B cell (primary cell): ENCODE data around the gene METAP1D. TPM values are rescaled to one million over a fixed set of nuclear protein-coding genes. Genes with fewer than 3 reads are reported as not detected.

Source experiments
- ATAC-seq: fragments of 200-7000 bp; cut with Tn5 transposase; one replicate; pipeline ENCODE4 v1.10.0; 2021; ENCODE audit warnings: low read depth, mild to moderate bottlenecking, moderate number of reproducible peaks, moderate library complexity
- CTCF ChIA-PET: fragments of 350-600 bp; sonication (Branson Sonifier 250); formaldehyde crosslinking; loops from one replicate; lab custom pipeline; 2021; ENCODE audit warnings: antibody characterized with exemption, inconsistent platforms; lab: Charles Lee
- POLR2A ChIA-PET: fragments of 350-600 bp; sonication (Branson Sonifier 250); formaldehyde crosslinking; loops from one replicate; lab custom pipeline; 2021; ENCODE audit warnings: antibody characterized with exemption; lab: Charles Lee
- DNase-seq: peaks from one replicate; pipeline ENCODE4 v3.0.0; 2013
- H2AFZ ChIP-seq: 2 replicates; pipeline ENCODE4 v1.6.1; 2012; ENCODE audit warnings: mild to moderate bottlenecking, low read depth, low read length; ENCODE audit not compliant: insufficient read depth, poor library complexity, severe bottlenecking
- H3K27ac ChIP-seq, 2 donors: 1 replicate in 1 of 2; 2 replicates in 1 of 2; pipeline ENCODE4 v1.5.1; 2012 to 2013; ENCODE audit warnings: low read length in 2 of 2, mild to moderate bottlenecking in 2 of 2, moderate library complexity in 1 of 2
- H3K27me3 ChIP-seq, 4 experiments: fragments of 200-600 bp in 1 of 4; sonication (generic) in 1 of 4; replicated peaks in 1 of 4; 1 replicate in 2 of 4; 2 replicates in 2 of 4; pipeline versions ENCODE4 v1.6.1 to v1.7.0; 2013 to 2016; ENCODE audit warnings: low read length in 3 of 4, mild to moderate bottlenecking in 2 of 4, mixed read lengths in 1 of 4, moderate library complexity in 1 of 4; ENCODE audit not compliant: insufficient read depth in 4 of 4, control insufficient read depth in 3 of 4; ENCODE audit errors: control extremely low read depth in 1 of 4
- H3K36me3 ChIP-seq, 2 experiments: replicated peaks in 1 of 2; 1 replicate in 1 of 2; 2 replicates in 1 of 2; pipeline versions ENCODE4 v1.6.1 to v1.7.1; 2013; ENCODE audit warnings: low read length in 1 of 2; ENCODE audit not compliant: insufficient read depth in 2 of 2, control insufficient read depth in 1 of 2; ENCODE audit errors: control extremely low read depth in 1 of 2, extremely low read depth in 1 of 2
- H3K4me1 ChIP-seq, 2 donors: fragments of 200-600 bp in 1 of 2; sonication (generic) in 1 of 2; 1 replicate in 1 of 2; 2 replicates in 1 of 2; pipeline versions ENCODE4 v1.5.1 to v1.6.1; 2013 to 2017; ENCODE audit warnings: low read length in 2 of 2; ENCODE audit not compliant: control insufficient read depth in 2 of 2, insufficient read depth in 2 of 2
- H3K4me2 ChIP-seq: replicated peaks from 2 replicates; pipeline ENCODE3; 2012; ENCODE audit warnings: mild to moderate bottlenecking, low read depth, low read length; ENCODE audit not compliant: poor library complexity, severe bottlenecking
- H3K4me3 ChIP-seq, 5 experiments: fragments of 200-600 bp in 1 of 5; sonication (generic) in 1 of 5; 1 replicate in 3 of 5; 2 replicates in 2 of 5; pipeline versions ENCODE4 v1.5.1 to v1.7.0; 2011 to 2016; ENCODE audit warnings: low read length in 4 of 5, mild to moderate bottlenecking in 4 of 5, low read depth in 2 of 5, control low read depth in 1 of 5, moderate library complexity in 1 of 5; ENCODE audit not compliant: insufficient read depth in 1 of 5; ENCODE audit errors: control extremely low read depth in 1 of 5, extremely low read depth in 1 of 5
- H3K79me2 ChIP-seq: fragments of 200-600 bp; sonication (generic); one replicate; pipeline ENCODE4 v1.6.0; 2016; ENCODE audit warnings: low read length; ENCODE audit not compliant: control insufficient read depth, insufficient read depth
- H3K9ac ChIP-seq: fragments of 200-600 bp; sonication (generic); 2 replicates; pipeline ENCODE4 v1.6.1; 2017; ENCODE audit warnings: mild to moderate bottlenecking, low read length, moderate library complexity
- H3K9me3 ChIP-seq, 3 donors: one replicate each; pipeline versions ENCODE4 v1.6.1 to v1.7.1; 2013; ENCODE audit warnings: low read length in 2 of 3; ENCODE audit not compliant: control insufficient read depth in 2 of 3, insufficient read depth in 1 of 3; ENCODE audit errors: control extremely low read depth in 1 of 3
- H4K20me1 ChIP-seq: 2 replicates; pipeline ENCODE4 v1.6.0; 2012; ENCODE audit warnings: mild to moderate bottlenecking, low read length; ENCODE audit not compliant: insufficient read depth, control insufficient read depth, poor library complexity, severe bottlenecking
- H3K27ac Mint-ChIP-seq: one replicate; pipeline ENCODE4 v1.8.0; 2021; ENCODE audit warnings: mixed read lengths
- H3K27me3 Mint-ChIP-seq: one replicate; pipeline ENCODE4 v1.8.0; 2021; ENCODE audit warnings: mixed read lengths
- H3K4me1 Mint-ChIP-seq: one replicate; pipeline ENCODE4 v1.8.0; 2021; ENCODE audit warnings: mixed read lengths
- H3K4me3 Mint-ChIP-seq: one replicate; pipeline ENCODE4 v1.8.0; 2021; ENCODE audit warnings: mixed read lengths
- H3K9me3 Mint-ChIP-seq: one replicate; pipeline ENCODE4 v1.8.0; 2022; ENCODE audit warnings: mixed read lengths; ENCODE audit not compliant: insufficient read depth
- EZH2 ChIP-seq: IDR thresholded peaks from 2 replicates; pipeline ENCODE4 v1.6.1; 2012; ENCODE audit warnings: borderline replicate concordance, low read depth, mild to moderate bottlenecking, moderate library complexity, low read length; ENCODE audit not compliant: insufficient read depth, poor library complexity, severe bottlenecking
- WGBS: methylation state at CpG from one replicate; pipeline ENCODE4 v1.1.5; 2013; ENCODE audit warnings: missing lambda C conversion rate; ENCODE audit not compliant: insufficient coverage; 5-methylcytosine and 5-hydroxymethylcytosine counted together
- intact Hi-C: fragments of 100-400 bp; cut with micrococcal nuclease; formaldehyde crosslinking; loops from one replicate; pipeline ENCODE4 v1.10.0; 2022
- polyA plus RNA-seq: library from polyadenylated mRNA; depleted of rRNA; stranded (reverse); fragments of >200 nt; gene quantifications from 2 replicates; pipeline ENCODE4 v1.2.3, GENCODE V29; 2012
- total RNA-seq, 2 donors: library from RNA; stranded (reverse); fragments of 120-200 nt in 1 of 2; gene quantifications; 1 replicate in 1 of 2; 2 replicates in 1 of 2; pipeline versions ENCODE4 v1.2.3 to v1.2.4, GENCODE V29; 2013 to 2022
- TF ChIP-seq, protein P1 (sequence below): fragments of 200-600 bp; IDR thresholded peaks from one replicate; pipeline ENCODE4 v1.8.0; 2022; ENCODE audit warnings: antibody characterized with exemption, mild to moderate bottlenecking

Gene METAP1D
- total and polyA plus RNA-seq, 2 donors (not counting 1 experiment from before 2014, with no cell fraction given), result 7.8 to 8.9 TPM

DNA sequence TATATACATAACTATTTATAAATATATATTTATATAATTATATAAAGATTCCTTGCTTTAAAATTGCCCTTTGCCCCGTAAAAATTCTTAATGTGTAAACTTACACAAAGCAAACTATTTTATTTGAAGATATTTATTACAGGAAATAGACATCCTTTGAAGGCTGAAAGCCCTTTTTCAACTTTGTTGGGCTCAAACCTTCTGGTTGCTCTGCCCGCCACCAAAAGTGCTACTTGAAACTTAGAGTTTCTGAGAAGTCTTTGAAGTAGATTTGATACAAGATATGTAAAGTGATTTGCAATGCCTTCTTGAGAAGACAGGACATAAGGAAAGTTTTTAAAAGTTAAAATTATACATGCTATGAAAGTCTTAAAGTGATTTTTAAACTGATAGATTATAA, 36.6 kb upstream of the METAP1D start:
- DNase-seq (no peak), ATAC-seq (no peak)
- no peaks in the 10 kb centered on the region for H3K9me3 ChIP-seq
- H3K4me2 ChIP-seq, result no peak overlapping the region
- H3K79me2 ChIP-seq, result no peaks in the 10 kb centered on the region
- H3K4me3 ChIP-seq, result no peak overlapping the region
- no peaks in the 10 kb centered on the region for H4K20me1 ChIP-seq
- no peaks in the 10 kb centered on the region for H3K4me1 ChIP-seq
- H3K36me3 ChIP-seq, result peaks cover 11 to 23% of the 10 kb centered on the region in 2 experiments
- Mint-ChIP-seq H3K4me1 (no peaks in the 10 kb centered on the region), H3K9me3 (no peaks in the 10 kb centered on the region), H3K27ac (no peak overlapping the region), H3K27me3 (no peaks in the 10 kb centered on the region), H3K4me3 (no peak overlapping the region)
- TF ChIP-seq, protein P1, sequence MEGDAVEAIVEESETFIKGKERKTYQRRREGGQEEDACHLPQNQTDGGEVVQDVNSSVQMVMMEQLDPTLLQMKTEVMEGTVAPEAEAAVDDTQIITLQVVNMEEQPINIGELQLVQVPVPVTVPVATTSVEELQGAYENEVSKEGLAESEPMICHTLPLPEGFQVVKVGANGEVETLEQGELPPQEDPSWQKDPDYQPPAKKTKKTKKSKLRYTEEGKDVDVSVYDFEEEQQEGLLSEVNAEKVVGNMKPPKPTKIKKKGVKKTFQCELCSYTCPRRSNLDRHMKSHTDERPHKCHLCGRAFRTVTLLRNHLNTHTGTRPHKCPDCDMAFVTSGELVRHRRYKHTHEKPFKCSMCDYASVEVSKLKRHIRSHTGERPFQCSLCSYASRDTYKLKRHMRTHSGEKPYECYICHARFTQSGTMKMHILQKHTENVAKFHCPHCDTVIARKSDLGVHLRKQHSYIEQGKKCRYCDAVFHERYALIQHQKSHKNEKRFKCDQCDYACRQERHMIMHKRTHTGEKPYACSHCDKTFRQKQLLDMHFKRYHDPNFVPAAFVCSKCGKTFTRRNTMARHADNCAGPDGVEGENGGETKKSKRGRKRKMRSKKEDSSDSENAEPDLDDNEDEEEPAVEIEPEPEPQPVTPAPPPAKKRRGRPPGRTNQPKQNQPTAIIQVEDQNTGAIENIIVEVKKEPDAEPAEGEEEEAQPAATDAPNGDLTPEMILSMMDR, result no peak
- TF ChIP-seq EZH2, result no peak
- no peak overlapping the region for H2AFZ ChIP-seq
- WGBS, result no CpG with 5 or more reads among the region's 2 CpGs
- H3K27me3 ChIP-seq, result no peaks in the 10 kb centered on the region
- ChIA-PET CTCF (no interaction called here), POLR2A (no interaction called here)
- H3K27ac ChIP-seq, result no peak overlapping the region
- intact Hi-C loops, result no loop called here
- no peak overlapping the region for H3K9ac ChIP-seq

DNA sequence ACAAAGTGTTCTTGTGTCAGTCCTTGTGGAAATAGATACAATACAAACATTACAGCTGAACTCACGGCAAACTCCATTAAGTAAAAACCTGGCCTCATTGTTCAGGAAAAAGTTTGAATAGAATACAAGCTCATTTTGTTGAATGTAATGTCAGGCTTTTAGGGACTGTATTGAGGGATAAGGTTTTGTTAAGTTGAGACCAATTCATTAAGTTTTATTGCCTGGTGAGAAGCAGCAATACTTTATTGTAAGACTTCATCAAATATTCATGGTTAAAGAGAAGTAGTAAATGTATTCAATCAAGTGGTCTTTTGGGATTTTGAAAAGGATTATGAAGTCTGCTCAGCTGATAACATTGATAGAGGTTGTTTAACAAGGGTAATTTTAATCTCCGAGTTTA, 35.4 kb upstream of the METAP1D start:
- no CpG with 5 or more reads among the region's 2 CpGs for WGBS
- H3K4me1 Mint-ChIP-seq, result no peaks in the 10 kb centered on the region
- H3K27me3 ChIP-seq, result no peaks in the 10 kb centered on the region
- H3K79me2 ChIP-seq, result no peaks in the 10 kb centered on the region
- POLR2A ChIA-PET, result no interaction called here
- no peak overlapping the region for H3K4me2 ChIP-seq
- no peak overlapping the region for H3K9ac ChIP-seq
- peaks cover 14 to 23% of the 10 kb centered on the region in 2 experiments for H3K36me3 ChIP-seq
- no peak for TF ChIP-seq EZH2
- TF ChIP-seq, protein P1, result no peak
- no peaks in the 10 kb centered on the region for H3K4me1 ChIP-seq
- DNase-seq (no peak), ATAC-seq (no peak)
- no peaks in the 10 kb centered on the region for H3K27me3 Mint-ChIP-seq
- no peaks in the 10 kb centered on the region for H3K9me3 ChIP-seq
- no peaks in the 10 kb centered on the region for H3K9me3 Mint-ChIP-seq
- CTCF ChIA-PET, result no interaction called here
- no peak overlapping the region for H3K4me3 ChIP-seq
- H4K20me1 ChIP-seq, result no peaks in the 10 kb centered on the region
- no peak overlapping the region for H3K4me3 Mint-ChIP-seq
- H3K27ac ChIP-seq, result no peak overlapping the region
- intact Hi-C loops, result no loop called here
- no peak overlapping the region for H3K27ac Mint-ChIP-seq
- H2AFZ ChIP-seq, result no peak overlapping the region
